PC-9 (cell line): Measurements from ENCODE around the gene ISM2.

Experiments
- EZH2 ChIP-seq: fragments of 200-600 bp; sonication (generic); IDR thresholded peaks from 2 replicates; pipeline ENCODE4 v1.8.0; 2017; ENCODE audit warnings: antibody characterized with exemption, low read depth
- TF ChIP-seq, protein P1 (sequence below): fragments of 200-600 bp; sonication (generic); conservative IDR thresholded peaks from 2 replicates; pipeline ENCODE4 v1.6.1; 2017; ENCODE audit warnings: mixed run types, antibody characterized with exemption, mild to moderate bottlenecking, moderate library complexity

DNA sequence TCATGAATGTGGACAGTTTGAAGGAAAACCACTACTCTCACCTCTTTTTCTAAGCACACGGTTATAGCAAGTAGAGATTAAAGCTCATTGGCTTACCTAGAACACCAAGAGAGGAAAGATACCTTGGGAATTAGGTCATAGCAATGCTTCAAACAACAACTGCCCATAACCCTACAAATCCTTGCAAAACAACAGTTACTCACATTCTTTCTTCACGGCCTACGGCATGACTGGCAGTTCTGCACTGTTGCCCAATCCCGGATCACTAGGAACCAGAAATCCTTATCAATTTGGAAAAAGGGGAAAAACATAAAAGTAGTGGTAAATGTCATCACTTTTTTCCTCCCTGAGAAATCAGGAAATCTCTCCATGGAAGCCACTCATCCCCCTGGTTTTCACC, 9.6 kb upstream of the ISM2 start:
- TF ChIP-seq, protein P1, sequence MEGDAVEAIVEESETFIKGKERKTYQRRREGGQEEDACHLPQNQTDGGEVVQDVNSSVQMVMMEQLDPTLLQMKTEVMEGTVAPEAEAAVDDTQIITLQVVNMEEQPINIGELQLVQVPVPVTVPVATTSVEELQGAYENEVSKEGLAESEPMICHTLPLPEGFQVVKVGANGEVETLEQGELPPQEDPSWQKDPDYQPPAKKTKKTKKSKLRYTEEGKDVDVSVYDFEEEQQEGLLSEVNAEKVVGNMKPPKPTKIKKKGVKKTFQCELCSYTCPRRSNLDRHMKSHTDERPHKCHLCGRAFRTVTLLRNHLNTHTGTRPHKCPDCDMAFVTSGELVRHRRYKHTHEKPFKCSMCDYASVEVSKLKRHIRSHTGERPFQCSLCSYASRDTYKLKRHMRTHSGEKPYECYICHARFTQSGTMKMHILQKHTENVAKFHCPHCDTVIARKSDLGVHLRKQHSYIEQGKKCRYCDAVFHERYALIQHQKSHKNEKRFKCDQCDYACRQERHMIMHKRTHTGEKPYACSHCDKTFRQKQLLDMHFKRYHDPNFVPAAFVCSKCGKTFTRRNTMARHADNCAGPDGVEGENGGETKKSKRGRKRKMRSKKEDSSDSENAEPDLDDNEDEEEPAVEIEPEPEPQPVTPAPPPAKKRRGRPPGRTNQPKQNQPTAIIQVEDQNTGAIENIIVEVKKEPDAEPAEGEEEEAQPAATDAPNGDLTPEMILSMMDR = no peak
- no peak for TF ChIP-seq EZH2
